ENCODE results near the gene ASGR1.
"Not testable (repeated sequence)": the region's sequence is repeated elsewhere in the genome, so short reads cannot be mapped to it uniquely, and the experiment has no call there.

GRCh38 chr17:7182101-7182500 is 2.9 kb upstream of the ASGR1 start:
- TF ChIP-seq YY1 (IDR thresholded peaks at IDR 0.05); CTCF (IDR thresholded peaks at IDR 0.05; ENCODE audit: low read depth, low read length, missing input control): not testable (repeated sequence)
